Stimulated activated CD8-positive, alpha-beta memory T cell treated with anti-CD3 and anti-CD28 coated beads, Interleukin-4, amount 100 ng/mL, for 48 hours (primary cell): Measurements from ENCODE around the gene RNF13.

ENCODE experiments used
- DNase-seq: peaks from one replicate; pipeline ENCODE4 v3.0.0-alpha.2; 2020

Gene RNF13

DNA sequence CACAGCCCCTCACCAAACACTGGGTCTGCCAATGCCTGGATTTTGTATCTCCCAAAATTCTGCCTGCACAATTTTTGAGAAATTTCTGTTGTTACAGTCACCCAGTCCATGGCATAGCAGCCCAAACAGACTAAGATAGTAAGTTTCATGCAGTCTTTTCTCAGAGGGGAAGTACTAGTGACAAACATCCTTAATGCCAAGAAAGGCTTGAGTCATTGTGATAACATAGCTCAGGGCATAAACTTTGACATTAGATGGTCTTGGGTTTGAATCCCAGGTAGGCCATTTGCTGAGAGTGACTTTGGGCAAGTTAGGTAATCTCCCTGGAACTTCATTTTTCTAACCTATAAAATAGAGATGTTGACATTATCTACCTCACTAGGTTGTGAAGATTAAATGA lies 193.8 kb downstream of the RNF13 start:
- DNase-seq: no peak
